SIG-M5 (cell line): ENCODE data around the gene SPEM1.

ENCODE experiments used
- DNase-seq: peaks from one replicate; lab custom pipeline; 2025; lab: John Stamatoyannopoulos, UW

SPEM1 gene

DNA sequence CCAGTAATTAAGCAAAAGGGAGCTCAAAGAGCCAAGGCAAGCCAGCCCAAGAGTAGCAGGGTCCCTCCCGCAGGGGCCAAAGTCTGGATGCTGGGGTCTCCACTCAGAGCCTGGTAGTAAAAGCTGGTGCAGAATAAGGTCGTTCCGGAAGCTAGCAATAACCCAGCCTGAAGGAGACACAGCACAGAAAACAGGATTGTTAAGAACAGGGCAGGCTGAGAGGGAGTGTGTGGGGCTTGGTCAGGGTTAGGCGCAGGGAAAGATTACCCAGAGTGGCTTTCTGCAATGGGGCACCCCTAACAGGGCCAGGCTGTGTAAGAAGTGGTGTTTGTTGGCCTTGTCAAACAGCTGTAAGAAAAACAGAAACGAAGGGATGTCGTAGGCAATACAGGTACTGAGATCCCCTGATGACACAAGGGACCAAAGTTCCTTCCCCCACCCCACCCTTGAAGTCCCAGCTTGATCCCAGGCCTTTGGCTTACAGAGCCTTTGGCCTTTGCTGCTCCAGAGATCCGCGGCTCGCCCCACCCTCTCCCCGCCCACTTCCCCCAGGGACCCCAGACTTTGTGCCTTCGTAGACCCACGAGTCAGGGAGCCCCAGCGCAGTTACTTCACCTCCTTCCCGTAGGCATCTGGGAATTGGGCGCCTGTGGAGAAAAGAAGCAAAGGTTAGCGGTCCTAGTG, 16.9 kb upstream of the SPEM1 start:
- DNase-seq, result no peak

DNA sequence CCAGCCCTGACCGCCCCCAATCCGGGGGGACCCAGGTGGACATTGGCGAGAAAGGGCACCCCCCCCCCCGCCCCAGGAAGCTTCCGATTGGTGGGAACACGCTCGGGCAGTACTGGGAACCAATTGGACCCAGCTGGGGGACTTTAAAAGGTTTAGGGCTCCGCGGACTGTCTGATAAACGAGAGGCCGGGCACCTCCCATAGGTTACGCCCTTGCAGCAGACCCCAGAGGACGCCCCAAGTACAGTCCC, 16.5 kb upstream of the SPEM1 start:
- no peak for DNase-seq

DNA sequence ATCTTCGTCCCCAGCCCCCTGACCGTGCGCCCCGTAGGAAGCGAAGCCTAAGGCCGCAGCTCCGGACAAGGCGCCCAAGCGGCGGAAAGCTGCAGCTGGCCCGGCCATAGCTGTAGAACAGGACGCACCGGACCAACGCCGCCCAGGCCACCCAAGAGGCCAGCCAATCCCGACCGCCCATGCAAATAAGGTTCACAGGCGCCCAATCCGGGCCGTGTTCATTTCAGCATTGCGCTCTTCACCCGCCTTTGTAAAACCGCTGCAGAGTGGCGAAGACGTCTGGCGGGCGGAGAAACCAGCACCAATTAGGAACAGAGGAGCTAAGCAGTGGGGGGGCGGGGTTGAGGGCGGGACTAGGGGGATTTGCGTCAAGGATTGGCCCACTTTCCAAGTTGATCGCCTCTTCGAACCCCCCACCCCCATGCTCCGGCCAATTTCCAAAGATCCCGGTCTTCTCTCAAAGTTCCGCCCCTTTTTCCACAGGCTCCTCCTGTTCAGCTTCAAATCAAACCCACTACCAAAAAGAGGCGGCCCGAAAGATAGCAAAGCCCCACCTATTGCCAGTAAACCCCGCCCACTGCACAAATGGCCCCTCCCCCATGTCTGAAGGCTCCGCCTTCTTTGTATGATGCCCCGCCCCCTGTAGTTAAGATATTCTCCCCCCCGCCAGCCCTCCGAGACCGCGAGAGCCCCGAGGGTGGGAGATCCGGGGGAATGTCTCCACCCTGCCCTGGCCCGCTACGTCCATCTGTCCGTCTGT, 16.0 kb upstream of the SPEM1 start, which contains the start of gene TMEM256:
Gene TMEM256 (minus strand): TSS at position 121 of the 760 bp plus-strand sequence. CDS start 13 bp downstream, at position 108.
- DNase-seq, result peak; percentile 57

DNA sequence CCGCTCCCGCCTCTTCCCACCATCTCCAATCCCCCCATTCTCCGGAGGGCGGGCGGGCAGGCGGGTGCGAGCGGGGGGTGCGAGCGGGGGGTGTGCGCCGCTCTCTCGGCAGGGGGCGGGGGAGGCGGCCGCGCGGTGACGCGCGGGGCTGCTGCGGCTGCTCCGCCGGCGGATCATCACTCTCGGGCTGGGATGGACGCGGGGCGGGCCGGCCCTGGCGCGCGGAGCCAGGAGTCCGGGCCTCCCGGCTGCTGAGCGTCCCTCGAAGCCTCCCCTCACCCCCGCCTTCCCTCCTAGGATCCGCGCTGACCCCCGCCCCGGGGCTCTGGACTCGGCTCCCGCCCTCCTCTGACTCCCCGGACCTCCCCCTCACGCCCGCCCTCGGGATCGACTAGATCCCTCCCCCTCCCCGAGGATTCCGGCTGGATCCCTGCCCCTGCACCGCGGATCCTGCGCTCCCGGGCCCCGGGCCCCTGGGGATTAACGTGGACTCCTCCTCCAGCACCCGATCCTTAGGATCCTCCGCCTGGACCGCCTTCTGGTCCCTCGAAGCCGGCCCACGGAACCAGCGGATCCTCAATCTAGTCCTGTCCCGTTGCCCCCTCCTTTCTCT, 15.3 kb upstream of the SPEM1 start:
- DNase-seq, result no peak

DNA sequence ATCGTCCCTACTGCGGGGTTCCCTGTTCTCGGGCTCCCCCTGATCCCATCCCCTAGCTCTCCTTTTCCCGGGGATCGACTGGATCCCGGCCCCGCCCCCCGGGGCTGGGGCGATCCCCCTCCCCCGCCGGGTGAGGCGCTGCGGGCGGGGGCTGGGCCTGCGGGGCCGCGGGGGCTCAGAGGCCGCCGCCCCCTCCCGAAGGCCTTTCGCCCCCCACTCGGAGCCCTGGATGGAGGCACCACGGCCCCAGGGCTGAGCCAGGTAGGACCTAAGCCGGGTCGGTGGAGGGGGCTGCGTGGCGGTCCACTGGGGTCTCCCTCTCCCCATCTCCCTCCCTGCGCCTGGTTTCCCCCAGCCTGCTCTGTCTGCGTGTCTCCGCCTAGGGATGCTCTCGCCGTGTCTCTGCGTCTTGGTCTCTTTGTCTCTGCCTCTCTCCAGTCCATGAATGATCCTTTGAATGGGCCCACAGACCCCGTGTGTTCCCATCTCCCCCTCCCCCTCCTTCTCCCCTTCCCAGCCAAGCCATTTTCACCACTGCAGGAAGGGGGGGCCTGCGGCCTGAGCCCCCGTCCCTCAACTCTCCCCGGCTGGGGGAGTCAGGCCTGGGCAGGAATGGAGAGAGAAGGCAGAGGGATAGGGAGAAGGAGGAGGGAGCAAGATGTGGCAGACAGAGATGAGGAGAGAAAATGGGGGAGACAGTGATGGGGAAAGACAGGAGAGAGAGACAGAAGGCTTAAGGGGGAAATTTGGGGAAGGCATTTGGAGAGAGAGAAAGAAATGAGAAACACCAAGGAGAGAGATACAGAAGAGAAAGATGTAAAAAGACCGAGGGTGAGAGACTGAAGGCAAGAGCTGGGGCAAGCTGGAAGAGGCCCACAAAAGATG, 14.5 kb upstream of the SPEM1 start:
- no peak for DNase-seq

DNA sequence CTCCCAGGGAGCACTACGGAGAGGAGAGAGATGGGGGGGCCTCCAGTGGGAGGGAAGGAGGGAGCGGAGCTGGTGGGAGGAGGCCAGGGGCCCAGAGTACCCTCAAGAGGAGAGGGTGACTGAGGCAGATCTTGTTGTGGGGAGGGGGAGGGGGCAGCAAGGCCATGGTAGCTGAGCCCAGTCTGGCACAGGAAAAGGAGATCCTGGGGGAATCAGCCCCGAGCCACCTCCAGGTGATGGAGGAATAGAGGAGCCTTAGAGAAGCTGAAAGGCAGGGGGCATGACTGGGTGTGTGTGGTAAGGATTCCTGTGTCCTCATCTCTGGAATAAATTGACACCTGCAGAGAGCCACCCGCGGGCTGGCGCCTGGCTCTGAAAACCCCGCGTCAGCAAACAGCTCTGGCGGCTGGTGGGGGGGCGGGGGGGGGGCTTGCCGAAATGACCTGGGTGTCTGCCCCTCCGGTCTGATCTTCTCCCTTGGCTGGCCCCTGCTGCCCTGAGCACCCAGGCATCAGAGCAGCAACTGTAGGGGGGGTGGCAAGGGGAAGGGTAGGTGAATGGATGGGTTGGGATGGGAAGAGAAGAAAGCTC, 13.8 kb upstream of the SPEM1 start:
- no peak for DNase-seq

DNA sequence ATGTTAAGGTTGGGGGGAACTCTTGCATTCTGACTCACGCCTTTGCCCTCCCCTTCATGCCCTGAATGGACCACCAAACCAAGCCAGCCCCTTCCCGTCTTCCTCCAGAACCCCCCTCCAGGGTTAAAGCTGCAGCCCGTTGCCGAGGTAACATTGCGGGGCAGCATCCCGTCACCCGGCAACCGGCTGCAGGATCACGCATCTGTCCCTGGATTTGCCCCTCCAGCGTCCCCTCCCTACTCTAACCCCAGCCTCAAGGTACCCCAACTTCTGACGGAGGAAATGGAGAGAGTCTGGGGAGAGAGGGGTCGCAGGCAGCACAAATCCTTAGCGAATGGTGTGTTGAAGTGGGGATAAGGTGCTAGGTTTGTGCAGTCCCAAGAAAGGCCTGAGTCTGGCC, 13.0 kb upstream of the SPEM1 start:
- DNase-seq, result no peak

DNA sequence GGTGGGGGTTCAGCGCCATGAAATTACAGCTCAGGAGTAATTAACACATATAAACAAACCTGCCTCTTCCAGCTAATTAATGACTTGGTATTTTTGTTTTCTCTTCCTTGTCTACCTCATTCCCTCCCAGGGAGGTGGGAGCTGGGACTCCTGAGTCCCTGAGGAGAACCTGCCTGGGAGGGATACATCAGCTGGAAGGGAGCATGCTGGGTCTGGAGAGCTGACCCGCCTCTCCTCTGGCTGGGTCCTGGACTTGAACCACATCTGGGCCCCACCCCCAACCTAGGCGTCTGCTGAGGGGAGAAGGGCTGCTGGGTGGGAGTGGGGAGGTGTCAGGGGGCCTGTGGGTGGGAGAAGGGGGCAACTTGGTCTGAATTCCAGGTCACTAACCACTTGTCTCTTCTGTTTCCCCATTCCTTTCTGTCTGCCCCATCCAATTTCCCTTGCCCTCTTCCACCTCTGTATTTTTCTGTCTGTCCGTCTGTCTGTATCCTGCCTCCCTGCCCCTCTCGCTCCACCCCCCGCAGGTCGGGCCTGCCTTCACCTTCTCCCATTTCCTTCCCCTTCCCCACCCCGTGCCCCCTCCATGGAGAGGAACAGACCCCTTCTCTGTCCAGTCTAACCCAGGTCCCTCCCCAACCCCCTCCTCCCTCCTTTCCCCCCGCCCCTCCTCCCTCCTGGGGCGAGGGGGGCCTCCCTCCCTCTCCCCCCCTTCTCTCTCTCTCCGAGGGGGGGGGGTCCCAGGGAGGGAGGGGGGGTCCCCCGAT, 12.5 kb upstream of the SPEM1 start, which contains the start of gene NLGN2:
Gene NLGN2 (plus strand): TSS at position 361 of the 767 bp plus-strand sequence. CDS start 411 bp downstream, outside the sequence.
- DNase-seq, result no peak

DNA sequence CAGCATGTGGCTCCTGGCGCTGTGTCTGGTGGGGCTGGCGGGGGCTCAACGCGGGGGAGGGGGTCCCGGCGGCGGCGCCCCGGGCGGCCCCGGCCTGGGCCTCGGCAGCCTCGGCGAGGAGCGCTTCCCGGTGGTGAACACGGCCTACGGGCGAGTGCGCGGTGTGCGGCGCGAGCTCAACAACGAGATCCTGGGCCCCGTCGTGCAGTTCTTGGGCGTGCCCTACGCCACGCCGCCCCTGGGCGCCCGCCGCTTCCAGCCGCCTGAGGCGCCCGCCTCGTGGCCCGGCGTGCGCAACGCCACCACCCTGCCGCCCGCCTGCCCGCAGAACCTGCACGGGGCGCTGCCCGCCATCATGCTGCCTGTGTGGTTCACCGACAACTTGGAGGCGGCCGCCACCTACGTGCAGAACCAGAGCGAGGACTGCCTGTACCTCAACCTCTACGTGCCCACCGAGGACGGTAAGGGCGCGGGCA, 11.8 kb upstream of the SPEM1 start:
- no peak for DNase-seq

DNA sequence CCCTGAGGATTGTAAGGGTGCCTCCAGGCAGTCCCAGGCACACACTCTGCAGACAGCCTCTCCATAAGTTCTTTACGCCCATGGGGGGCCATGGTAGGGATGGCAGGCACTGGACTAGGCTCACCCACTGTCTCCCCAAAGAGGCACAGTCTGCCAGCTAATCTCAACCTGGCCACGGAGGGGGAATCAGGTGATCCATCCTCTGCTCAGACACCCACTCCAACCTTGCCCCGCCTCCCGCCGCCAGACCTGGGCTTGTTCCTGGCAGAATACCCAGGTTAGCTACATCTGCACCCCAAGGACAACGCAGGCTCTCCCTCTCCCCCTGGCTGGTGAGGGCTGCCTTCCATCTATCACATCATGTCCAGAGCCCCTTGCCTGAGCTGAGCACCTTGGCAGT, 11.3 kb upstream of the SPEM1 start:
- DNase-seq, result no peak

DNA sequence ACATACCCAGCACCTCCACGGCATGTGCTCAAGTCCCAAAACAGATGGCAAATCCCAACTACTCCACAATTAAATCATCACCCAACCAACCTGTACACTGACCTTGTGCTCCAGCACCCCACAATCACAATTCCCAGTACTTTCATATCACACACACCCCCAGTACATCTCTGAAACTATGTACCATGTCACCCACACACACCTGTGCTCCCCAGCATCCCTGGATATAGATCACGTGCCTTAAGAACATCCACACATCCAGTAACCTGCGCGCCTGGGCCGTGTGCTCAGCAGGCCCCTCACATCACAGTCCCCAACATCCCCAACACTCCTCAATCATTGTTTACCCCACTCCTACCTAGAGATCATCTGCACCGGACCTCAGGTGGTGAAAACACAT, 10.4 kb upstream of the SPEM1 start:
- no peak for DNase-seq

DNA sequence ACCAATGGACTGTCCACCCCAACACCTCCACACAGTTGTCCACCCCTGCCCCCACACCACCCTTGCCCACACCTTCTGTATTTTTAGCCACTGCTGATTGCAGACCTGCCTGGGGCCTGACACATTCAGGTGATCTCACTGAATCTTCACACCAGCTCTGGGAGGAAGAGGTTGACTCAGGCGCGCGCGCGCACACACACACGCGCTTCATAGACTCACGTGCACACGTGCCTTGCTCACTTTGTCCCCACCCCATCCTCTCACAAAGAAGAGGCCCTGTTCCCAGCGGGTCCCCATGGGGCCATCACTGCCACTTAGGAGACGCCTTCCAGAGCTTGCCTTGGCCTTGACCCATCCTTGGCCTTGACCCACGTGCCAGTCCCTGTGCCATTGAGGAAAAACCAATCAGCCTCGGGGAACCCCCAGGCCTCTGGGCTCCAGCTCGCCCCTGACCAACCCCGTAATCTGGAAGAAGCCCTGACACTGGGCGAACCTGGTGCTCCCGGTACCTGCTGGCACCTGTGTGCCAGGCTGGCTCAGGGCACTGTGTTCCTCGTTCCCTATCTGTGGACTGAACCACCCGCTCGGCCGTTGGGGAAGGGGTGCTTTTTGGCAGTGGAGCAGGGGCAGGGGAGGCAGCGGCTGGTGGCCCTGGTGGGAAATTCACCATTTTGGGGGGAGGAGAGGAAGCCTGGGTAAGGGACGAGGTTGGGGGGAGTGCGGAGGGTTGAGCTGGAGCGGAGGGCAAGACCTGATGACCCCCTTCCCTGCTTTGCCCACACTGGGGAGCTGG, 9.3 kb upstream of the SPEM1 start:
- DNase-seq, result no peak

DNA sequence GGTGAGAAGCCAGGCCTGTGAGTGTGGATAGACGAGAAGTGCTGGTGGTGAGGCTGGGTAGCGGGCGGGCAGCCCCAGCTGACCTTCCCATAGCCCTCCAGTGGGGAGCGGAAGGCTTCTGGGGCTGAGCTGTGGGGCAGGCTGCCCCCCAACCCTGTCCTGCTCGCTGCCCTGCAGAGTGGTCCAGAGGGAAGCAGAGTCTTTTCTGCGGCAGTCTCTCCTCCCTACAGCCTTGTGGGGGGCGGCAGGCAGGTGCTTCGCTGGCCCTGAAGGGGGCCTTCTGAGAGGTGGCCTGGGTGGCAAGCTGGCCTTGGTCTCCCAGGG, 8.7 kb upstream of the SPEM1 start:
- no peak for DNase-seq

DNA sequence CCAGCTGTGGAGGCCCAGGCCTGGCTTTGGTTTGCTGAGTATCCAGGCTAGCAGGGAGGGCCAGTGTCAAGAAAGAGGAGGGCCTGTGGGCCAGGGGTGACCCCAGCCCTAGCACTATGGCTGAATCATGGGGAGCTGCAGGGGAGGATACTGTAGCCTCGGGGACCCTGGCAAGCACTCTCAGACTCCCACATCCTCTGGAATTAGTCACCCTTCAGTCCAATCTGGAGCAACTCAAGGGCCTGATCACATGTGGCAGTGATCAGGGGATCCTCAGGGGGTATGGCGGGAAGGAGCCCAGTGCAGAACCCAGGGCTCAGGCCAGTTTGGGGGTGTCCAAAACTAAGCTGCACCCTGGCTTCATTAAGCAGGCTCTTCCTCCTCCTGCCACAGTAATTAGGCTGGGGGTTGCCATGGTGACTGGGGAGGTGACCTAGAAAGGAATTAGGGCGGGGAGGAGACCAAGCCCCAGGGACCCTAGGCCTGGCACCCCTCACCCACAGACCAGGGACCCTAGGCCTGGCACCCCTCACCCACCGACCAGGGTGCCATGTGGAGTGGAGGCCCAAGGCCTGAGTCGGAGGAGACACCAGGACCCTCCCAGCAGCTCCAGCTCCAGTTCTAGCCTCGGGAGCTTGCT, 6.7 kb upstream of the SPEM1 start:
- no peak for DNase-seq

DNA sequence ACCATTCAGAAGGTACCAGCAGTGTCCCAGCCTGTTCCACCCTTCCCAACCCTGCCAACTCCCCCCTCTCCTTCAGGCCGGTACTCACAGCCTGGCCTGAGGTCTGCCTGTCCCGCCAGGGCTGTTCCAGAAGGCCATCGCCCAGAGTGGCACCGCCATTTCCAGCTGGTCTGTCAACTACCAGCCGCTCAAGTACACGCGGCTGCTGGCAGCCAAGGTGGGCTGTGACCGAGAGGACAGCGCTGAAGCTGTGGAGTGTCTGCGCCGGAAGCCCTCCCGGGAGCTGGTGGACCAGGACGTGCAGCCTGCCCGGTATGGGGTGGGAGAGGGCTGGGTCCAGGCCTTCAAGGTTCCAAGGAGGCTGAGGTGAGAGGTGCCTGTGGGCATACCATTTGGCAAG, 5.3 kb upstream of the SPEM1 start:
- DNase-seq, result no peak

DNA sequence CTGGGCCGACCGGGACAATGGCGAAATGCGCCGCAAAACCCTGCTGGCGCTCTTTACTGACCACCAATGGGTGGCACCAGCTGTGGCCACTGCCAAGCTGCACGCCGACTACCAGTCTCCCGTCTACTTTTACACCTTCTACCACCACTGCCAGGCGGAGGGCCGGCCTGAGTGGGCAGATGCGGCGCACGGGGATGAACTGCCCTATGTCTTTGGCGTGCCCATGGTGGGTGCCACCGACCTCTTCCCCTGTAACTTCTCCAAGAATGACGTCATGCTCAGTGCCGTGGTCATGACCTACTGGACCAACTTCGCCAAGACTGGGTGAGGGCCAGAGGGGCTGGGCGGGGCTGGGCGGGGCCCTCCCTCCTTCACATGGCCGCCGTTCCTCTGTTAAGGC, 4.3 kb upstream of the SPEM1 start:
- DNase-seq, result no peak

DNA sequence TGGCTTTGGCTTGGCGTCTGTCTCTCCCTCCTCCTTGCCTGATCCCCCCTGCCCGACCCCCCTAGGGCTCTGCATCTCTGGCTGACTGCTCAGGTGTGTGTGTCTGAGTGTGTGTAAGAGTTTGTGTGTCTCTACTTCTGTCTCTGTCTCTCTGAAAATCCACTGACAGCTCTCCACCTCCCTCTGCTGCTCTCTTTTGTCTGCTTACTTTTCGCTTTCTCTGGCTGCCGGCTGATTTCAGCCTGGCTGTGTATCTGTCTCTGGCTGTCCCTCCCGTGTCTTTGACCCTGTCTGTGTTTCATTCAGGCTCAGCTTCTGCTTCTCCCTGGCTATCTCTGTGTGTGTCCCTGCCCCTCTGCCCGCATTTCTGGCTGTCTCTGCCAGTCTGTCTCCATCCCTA, 3.8 kb upstream of the SPEM1 start:
- DNase-seq, result no peak

DNA sequence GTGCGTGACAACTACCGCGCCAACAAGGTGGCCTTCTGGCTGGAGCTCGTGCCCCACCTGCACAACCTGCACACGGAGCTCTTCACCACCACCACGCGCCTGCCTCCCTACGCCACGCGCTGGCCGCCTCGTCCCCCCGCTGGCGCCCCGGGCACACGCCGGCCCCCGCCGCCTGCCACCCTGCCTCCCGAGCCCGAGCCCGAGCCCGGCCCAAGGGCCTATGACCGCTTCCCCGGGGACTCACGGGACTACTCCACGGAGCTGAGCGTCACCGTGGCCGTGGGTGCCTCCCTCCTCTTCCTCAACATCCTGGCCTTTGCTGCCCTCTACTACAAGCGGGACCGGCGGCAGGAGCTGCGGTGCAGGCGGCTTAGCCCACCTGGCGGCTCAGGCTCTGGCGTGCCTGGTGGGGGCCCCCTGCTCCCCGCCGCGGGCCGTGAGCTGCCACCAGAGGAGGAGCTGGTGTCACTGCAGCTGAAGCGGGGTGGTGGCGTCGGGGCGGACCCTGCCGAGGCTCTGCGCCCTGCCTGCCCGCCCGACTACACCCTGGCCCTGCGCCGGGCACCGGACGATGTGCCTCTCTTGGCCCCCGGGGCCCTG, 3.0 kb upstream of the SPEM1 start:
- no peak for DNase-seq

DNA sequence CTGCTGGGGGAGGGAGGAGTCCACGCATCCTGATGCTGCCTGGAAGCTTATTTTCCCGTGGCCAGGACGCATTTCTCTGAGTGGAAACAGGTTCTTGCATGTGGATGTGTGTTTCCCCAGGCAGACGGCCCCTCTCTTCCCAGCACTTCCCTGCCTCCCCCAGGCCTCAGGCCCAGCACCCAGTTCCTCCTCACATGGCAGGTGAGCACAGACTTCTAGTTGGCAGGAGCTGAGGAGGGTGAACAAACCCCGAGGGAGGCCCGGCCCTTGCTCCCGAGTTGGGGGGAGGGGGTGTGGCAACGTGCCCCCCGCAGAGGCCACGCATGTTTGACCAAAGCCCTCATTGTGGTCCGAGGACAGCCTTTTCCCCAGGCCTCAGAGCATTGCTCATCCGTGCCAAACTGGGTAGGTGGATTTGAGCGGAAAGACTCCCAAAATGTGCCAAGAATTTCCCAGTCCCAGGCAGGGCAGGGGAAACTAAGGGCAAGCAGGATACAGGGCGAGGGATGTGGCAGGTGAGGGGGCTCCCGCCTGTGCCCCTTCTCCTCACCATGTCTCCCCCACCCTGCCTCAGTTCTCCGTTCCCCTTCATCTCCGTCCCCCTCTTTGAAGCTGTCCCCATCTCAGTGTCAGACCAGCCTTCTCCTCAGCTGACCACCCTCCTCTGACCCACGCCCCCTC, 1.5 kb upstream of the SPEM1 start:
- DNase-seq, result no peak
